Endometrium (tissue), 2 donors: ENCODE measurements around the gene TTF2.

Experiments
- FAIRE-seq: peaks from 2 replicates; lab custom pipeline; 2012; peaks lifted over from hg19 to GRCh38; lab: Jason Lieb, UNC
- donor health status: control.
- donor health status: control.

Gene TTF2

GRCh38 chr1:117046781-117047180 lies 13.3 kb upstream of the TTF2 start:
- FAIRE-seq: no peak

DNA sequence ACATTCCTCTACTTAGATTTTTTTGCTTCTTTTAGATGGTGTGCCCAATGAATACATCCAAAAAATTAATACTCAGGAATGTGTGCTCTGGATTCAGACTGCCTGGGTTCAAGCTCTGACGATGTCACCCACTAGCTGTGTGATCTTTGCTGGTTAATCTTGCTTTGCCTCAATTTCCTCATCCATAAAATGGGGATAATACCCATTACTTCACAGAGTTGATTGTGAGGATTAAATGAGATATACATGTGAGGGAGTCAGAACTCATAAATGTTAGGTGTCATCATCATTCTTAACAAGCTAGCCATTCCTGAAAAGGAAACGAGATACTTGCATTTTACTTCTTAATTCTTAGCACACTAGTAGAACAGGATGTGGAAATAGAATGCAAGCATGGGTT lies 12.9 kb upstream of the TTF2 start:
- FAIRE-seq: no peak

DNA sequence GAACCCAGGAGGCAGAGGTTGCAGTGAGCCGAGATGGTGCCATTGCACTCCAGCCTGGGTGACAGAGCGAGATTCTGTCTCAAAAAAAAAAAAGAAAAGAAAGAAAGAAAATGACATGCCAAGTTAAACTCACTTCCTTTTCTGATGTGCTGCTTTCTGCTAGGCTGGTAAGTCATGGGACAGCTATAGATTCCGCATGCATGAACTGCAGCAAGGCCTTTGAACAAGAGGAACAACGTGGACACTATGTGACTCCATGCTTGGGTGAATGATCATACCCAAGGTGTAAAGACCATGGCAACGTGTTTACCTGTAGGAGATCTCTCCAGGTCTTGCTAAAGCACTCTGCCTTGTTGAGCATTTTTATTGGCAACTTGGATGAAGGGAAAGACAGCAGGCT lies 10.3 kb upstream of the TTF2 start:
- no peak for FAIRE-seq

DNA sequence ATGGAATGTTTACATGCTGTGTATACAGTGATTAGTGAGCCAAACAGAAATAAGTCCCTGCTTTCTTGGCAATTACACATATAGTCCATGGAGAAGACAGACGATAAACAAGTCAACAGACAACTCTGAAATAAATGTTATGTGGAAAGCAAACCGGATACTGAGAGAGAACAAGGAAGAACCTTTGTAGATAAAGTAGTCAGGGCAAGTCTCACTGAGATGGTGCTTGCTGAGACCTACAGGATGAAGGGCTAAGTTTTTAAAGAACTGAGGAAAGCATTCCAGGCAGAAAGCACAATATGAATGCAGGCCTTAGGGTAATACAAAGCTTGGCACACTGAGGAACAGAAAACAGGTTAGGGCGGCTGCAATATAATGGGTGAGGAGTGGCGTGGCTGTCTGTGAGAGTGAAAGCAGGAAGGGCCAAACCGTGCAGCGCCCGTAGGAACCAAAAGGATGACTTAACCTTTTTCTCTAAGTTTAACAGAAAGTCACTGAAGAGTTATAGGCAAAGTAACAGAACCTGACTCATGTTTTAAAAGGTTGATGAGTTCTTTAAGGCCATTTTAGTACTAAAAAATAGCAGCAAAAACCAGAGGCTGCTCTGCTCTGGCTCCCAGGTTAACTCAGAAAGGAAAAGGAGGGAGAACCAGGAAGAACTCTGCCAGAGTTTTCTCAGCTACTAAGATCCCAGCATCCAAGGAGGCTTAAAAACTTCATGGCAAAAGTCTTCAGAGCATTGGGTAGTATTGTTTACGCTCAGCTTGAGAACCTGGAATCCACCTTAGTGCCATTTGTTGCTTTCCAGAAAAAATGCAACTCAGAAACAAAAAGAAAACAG lies 8.7 kb upstream of the TTF2 start:
- no peak for FAIRE-seq

DNA sequence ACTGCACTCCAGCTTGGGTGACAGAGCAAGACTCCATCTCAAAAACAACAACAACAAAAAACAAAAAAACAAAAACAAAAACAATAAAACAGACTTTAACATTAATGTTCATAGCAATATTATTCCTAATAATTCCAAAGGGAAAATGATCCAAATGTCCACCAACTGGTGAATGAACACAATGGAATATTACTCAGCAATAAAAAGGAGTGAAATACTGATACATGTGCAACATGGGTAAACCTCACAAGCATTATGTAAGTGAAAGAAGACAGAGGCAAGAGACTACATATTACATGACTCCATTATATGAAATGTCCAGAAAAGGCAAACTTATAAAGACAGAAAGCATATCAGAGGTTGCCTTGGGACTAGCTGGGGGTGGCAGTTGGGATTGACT lies 6.1 kb upstream of the TTF2 start:
- FAIRE-seq: no peak

GRCh38 chr1:117058810-117059209 lies 1.3 kb upstream of the TTF2 start:
- no peak for FAIRE-seq

DNA sequence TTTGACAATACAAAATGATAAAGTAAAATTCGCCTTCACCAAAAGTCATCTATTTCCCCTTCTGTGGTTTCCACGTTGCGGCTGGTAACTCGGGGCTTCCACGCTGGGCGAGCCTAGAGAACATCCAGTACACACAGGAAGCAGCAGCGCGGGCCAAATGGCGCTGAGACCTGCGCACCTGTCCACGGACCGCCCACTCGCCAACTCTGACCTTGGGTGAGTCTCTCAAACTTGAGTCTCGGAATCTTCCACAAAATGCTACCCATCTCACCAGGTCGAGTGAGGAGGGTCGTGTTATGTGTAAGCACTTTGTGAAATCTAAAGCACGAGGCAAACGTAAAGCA lies 820 bp upstream of the TTF2 start:
- no peak for FAIRE-seq

- FAIRE-seq: no peak
Observed at GRCh38 chr1:117060441-117061317, 553 bp downstream of the TTF2 start.

DNA sequence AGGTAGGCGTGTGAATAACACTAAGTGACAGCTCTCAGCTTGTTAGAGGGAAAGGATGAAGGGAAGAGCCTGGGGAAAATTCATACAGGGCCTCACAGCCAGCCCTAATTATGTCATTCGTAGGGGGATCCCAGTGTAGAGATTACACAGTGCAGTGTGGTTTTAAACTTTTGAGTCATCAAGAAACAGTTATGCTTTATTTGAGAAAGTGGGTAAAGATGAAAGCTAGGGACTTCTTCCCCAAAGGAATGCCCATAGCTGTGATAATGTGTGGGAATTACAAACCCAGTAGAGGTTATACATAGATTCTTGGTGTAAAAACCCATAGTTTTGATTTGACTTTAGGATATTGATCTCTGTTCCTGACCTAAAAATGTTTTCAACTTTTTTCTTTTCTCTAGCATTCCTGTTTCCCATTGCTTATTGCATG lies 1.9 kb downstream of the TTF2 start:
- FAIRE-seq: no peak

GRCh38 chr1:117066367-117066766 lies 6.2 kb downstream of the TTF2 start:
- no peak for FAIRE-seq

DNA sequence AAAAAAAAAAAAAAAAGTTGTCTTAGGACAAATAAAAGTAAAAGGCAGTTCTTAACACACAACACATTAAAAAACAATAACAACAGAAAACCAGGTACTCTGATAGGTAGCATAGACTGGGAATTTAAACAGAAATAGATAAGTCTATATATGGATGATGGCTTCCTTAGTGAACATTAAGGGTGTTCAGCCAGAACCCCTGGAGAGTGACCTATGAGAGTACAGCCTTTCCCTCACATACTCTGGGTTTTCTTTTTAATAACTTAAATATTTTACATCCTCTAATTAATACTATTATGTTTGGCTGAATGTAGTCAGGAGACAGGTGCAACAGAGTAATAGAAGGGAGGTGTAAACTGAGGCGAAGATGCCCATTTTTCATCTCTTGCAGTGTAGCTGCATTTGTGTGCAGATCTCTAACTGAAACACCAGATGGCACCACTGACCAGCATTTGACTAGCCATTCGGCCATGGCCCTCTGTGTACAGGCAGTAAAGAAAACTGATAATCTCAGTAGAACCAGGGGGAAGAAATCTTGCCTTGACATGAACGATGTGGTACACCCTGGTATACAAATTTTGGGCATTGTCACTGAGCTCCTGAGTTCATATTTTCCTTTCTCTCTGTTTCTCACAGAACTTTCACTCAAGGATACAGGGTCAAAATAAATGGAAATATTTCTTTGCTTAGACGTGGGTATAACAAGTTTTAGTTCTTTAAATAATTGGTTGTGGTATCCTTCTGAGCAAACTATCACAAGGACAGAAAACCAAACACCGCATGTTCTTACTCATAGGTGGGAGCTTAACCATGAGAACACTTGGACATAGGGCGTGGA lies 7.6 kb downstream of the TTF2 start:
- FAIRE-seq: no peak

DNA sequence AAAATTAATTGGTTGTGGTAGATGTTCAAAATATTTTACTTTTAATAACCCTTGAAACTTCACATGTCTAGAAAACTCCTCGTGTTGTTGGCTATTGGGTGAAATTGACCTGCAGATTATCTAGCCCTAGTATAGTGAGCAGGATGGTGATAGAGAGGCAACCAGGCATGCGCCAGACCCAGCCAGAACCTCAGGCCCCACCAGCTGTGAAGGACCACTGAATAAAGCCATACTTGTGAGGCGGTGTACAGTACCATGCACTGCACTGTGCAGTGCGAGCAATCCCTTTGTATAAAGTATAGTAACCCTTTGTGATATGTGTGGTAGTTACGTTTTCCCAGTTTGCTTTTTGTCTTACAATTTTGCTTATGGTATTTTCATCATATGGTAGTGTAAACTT lies 8.5 kb downstream of the TTF2 start:
- FAIRE-seq: no peak

- no peak for FAIRE-seq
Observed at GRCh38 chr1:117069220-117069844, 9.2 kb downstream of the TTF2 start.

- no peak for FAIRE-seq
Observed at GRCh38 chr1:117070124-117070523, 10.0 kb downstream of the TTF2 start.

GRCh38 chr1:117076648-117077047 lies 16.5 kb downstream of the TTF2 start:
- no peak for FAIRE-seq

DNA sequence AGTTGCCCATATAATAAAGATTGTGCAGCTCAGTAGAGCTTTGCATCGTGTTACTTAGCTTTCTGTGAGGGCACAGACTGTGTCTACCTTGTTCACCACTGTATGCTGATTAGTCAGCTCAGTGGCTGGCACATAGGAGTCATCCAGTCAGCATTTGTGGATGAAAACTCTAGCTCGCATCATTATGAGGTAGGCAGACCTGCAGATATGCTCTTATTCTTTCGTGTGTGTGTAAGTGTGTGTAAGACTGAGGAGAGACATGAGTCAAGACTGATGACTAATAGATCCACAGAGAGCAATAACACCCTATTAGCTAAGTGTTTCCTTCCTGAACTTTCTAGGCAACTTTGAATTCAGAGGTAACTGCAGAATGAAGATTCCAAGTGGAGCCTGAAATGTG lies 17.1 kb downstream of the TTF2 start:
- FAIRE-seq: no peak

- no peak for FAIRE-seq
Observed at GRCh38 chr1:117079737-117080136, 19.6 kb downstream of the TTF2 start.

DNA sequence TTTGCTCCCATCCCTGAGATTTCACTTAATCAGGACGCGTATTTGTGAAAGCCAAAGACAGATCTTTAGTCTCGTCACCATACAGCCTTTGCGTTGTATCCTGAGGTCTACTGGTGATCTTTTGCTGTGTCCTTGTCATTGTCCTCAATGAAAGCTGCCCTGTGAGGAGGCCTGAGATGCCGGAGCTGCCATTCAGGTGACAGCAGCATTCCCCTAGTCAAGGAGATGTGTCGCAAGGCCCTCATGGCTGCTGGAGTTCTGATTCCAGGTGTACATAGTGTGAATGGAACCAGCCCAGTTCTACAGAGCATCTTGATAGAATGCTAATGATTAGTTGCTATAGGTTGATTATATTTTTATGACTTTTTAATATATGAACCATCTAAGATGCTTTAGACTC lies 24.1 kb downstream of the TTF2 start:
- FAIRE-seq: no peak

- FAIRE-seq: no peak
Observed at GRCh38 chr1:117087686-117088085, 27.6 kb downstream of the TTF2 start.

GRCh38 chr1:117089996-117090395 lies 29.9 kb downstream of the TTF2 start:
- FAIRE-seq: no peak

DNA sequence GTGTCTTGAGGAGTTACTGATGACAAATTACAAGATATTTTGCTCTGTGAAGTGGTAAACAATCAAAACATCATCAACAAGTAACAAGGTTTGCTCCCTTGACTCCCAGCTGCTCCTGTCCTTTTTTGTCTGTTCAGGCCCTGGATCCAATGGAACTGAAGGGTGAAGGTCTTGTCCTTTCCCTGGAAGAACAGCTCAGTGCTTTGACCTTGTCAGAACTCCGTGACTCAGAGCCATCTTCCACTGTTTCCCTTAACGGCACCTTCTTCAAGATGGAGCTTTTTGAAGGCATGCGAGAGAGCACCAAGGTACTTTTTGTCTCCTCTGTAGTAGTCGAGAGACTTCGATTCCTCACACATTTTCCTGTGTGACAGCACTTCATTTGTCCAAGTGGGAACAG lies 32.5 kb downstream of the TTF2 start:
- FAIRE-seq: no peak

GRCh38 chr1:117093091-117093534 lies 33.0 kb downstream of the TTF2 start:
- FAIRE-seq: no peak
